RWPE1 (cell line): Measurements from ENCODE around the gene SLC6A19.

Experiments used
- CTCF ChIA-PET: fragments of 350-600 bp; sonication (Branson Sonifier 250); formaldehyde crosslinking; extraction: SDS; loops from one replicate; lab custom pipeline; 2021; lab: Yijun Ruan, JAX
- POLR2A ChIA-PET: fragments of 400-600 bp; formaldehyde crosslinking; extraction: SDS; loops from one replicate; lab custom pipeline; 2020; ENCODE audit warnings: antibody characterized with exemption; ENCODE audit not compliant: low non-redundant PET; lab: Yijun Ruan, JAX
- DNase-seq: peaks from one replicate; pipeline ENCODE4 v3.0.0; 2012; ENCODE audit warnings: low spot score
- H3K27ac ChIP-seq: fragments of 450-650 bp; 2 replicates; pipeline ENCODE4 v1.5.1; 2017
- TF ChIP-seq, protein P1 (sequence below): fragments of 450-650 bp; conservative IDR thresholded peaks from 2 replicates; pipeline ENCODE4 v1.5.1; 2017; ENCODE audit warnings: low read depth, mild to moderate bottlenecking

Gene SLC6A19

DNA sequence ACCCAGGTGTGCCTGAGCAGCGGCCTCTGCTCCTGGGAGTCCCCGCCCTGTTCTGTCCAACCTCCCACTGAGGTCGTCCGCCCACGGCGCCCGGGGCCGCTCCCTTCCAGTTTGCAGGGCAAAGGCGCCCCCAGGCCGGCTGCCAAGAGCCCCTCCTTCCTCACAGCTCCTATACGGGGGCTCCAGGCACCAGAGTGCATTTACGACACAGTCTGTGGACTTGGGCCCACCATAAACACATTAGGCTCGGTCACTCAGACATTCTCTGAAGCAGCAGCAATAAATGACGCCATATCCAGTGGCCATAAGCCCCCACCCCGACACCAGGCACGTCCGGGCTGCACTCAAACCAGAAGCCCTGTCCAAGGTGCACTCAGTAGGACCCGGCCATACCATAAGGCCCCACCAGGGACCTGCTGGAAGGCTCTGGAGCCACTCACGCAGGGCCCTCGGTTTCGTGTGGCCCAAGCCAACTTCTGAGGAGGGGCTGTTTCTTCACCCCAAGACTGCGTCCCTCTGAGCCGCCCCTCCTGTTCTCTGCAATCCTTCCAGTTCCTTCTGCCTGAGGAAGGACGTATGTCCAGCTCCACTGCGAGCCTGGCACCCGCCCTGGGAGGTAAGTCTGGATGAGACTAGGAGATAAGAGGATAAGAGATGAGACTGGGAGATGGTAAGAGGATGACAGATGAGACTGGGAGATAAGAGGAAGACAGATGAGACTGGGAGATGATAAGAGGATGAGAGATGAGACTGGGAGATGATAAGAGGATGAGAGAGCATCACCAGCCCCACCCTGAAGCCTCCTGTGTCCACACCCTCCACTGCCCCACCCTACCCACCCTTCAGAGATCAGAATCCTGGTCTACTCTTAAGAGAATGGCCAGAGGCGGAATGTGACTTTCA is 50.5 kb downstream of the SLC6A19 start:
- ChIA-PET POLR2A (no interaction called here), CTCF (no interaction called here)
- no peak overlapping the region for H3K27ac ChIP-seq
- TF ChIP-seq, protein P1, sequence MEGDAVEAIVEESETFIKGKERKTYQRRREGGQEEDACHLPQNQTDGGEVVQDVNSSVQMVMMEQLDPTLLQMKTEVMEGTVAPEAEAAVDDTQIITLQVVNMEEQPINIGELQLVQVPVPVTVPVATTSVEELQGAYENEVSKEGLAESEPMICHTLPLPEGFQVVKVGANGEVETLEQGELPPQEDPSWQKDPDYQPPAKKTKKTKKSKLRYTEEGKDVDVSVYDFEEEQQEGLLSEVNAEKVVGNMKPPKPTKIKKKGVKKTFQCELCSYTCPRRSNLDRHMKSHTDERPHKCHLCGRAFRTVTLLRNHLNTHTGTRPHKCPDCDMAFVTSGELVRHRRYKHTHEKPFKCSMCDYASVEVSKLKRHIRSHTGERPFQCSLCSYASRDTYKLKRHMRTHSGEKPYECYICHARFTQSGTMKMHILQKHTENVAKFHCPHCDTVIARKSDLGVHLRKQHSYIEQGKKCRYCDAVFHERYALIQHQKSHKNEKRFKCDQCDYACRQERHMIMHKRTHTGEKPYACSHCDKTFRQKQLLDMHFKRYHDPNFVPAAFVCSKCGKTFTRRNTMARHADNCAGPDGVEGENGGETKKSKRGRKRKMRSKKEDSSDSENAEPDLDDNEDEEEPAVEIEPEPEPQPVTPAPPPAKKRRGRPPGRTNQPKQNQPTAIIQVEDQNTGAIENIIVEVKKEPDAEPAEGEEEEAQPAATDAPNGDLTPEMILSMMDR = no peak
- DNase-seq = no peak

DNA sequence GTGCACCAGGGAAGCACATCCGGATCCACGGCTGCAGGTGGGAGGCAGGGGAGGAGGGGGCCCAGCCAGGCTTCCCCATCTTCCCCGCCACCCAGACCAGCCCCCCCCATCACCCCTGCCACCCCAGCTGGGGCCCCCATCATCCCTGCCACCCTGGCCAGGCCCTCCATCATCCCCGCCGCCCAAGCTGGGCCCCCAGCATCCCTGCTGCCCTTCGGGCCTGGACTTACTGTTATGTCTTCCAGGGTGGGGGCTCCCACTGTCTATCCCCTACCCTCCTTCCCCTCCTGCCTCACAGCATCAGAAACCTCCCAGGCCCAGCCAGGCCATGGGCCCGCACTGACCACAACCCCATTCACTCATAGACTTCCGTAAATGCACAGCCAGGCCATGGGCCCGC is 51.3 kb downstream of the SLC6A19 start:
- H3K27ac ChIP-seq = no peak overlapping the region
- DNase-seq = no peak
- TF ChIP-seq, protein P1 = no peak
- ChIA-PET CTCF (no interaction called here), POLR2A (no interaction called here)

GRCh38 chr5:1253456-1254105 is 52.2 kb downstream of the SLC6A19 start:
- H3K27ac ChIP-seq = no peak overlapping the region
- CTCF ChIA-PET = no interaction called here
- POLR2A ChIA-PET = no interaction called here
- no peak for DNase-seq
- TF ChIP-seq, protein P1 = no peak

- ChIA-PET POLR2A (no interaction called here), CTCF (no interaction called here)
- no peak overlapping the region for H3K27ac ChIP-seq
Observed at GRCh38 chr5:1254196-1254595, 52.8 kb downstream of the SLC6A19 start.

DNA sequence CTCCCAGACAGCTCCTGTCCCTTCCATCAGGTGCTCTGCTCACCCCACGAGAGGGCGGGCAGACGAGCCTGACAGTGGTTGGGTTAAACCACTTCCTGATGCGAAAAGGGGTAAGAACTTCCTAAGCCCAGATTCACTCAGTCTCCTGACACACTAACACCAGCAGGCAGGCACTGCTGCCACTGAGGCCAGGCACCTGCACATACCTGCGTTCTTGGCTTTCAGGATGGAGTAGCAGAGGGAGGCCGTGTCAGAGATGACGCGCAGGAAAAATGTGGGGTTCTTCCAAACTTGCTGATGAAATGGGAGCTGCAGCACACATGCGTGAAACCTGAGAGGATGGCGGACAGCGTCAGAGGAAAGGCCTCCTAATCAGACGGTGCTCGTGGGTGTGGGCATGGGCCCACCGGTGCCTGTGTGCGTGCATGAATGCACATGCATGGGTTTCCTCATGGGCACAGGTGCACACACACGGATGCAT is 53.7 kb downstream of the SLC6A19 start:
- CTCF ChIA-PET = no interaction called here
- TF ChIP-seq, protein P1 = no peak
- POLR2A ChIA-PET = no interaction called here
- H3K27ac ChIP-seq = no peak overlapping the region
- no peak for DNase-seq

More at GRCh38 chr5:1254196-1254595, 52.8 kb downstream of the SLC6A19 start:
- no peak for DNase-seq
- TF ChIP-seq, protein P1 = no peak

DNA sequence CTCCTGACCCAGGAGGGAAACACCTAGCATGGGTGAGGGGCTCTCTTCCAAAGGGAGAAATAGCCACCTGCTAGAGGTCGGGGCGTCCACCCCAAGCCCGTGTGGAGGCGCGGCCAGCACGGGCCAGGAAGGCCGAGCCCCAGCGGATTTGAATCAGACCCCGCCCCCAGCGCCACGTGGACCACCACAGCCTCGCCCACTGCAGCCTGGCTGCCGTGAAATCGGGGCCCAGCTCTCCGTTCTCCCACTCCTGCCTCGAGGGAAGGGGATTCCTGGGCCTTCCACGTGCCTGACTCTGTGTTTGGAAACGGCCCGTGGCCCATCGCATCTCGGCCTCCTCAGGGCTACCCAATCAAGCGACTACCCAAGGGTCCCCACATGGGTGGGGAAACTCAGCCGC is 55.4 kb downstream of the SLC6A19 start:
- DNase-seq = no peak
- ChIA-PET POLR2A (no interaction called here), CTCF (no interaction called here)
- TF ChIP-seq, protein P1 = no peak
- H3K27ac ChIP-seq = no peak overlapping the region
